Ishikawa (cell line): Measurements from ENCODE around the gene GRK5.

ENCODE experiments used
- CEBPB ChIP-seq: IDR thresholded peaks from 2 replicates; pipeline ENCODE4 v1.6.1; 2012
- CREB1 ChIP-seq: IDR thresholded peaks from 2 replicates; pipeline ENCODE4 v1.6.1; 2012; ENCODE audit warnings: low read depth
- EP300 ChIP-seq: IDR thresholded peaks from 2 replicates; pipeline ENCODE4 v1.6.1; 2012; ENCODE audit warnings: borderline replicate concordance
- FOXM1 ChIP-seq: IDR thresholded peaks from 2 replicates; pipeline ENCODE4 v1.6.1; 2012; ENCODE audit warnings: low read depth, borderline replicate concordance
- NFIC ChIP-seq: IDR thresholded peaks from 2 replicates; pipeline ENCODE4 v1.6.1; 2012
- RAD21 ChIP-seq: IDR thresholded peaks from 2 replicates; pipeline ENCODE4 v1.6.1; 2012; ENCODE audit warnings: low read depth
- REST ChIP-seq: IDR thresholded peaks from 2 replicates; pipeline ENCODE4 v1.6.1; 2012; ENCODE audit warnings: low read depth, mild to moderate bottlenecking
- TAF1 ChIP-seq: IDR thresholded peaks from 2 replicates; pipeline ENCODE4 v1.6.1; 2012; ENCODE audit warnings: low read depth, mild to moderate bottlenecking
- TCF12 ChIP-seq: IDR thresholded peaks from 2 replicates; pipeline ENCODE4 v1.6.1; 2012; ENCODE audit warnings: low read depth
- TEAD4 ChIP-seq: IDR thresholded peaks from 2 replicates; pipeline ENCODE4 v1.6.1; 2012
- USF1 ChIP-seq: IDR thresholded peaks from 2 replicates; pipeline ENCODE4 v1.6.1; 2012
- YY1 ChIP-seq: IDR thresholded peaks from 2 replicates; pipeline ENCODE4 v1.6.1; 2012; ENCODE audit warnings: low read depth
- ZBTB7A ChIP-seq: IDR thresholded peaks from 2 replicates; pipeline ENCODE4 v1.6.1; 2012; ENCODE audit warnings: low read depth
- TF ChIP-seq, protein P1 (sequence below): IDR thresholded peaks from 2 replicates; pipeline ENCODE4 v1.6.1; 2012

- TF ChIP-seq USF1 = no peak
- TF ChIP-seq, protein P1, sequence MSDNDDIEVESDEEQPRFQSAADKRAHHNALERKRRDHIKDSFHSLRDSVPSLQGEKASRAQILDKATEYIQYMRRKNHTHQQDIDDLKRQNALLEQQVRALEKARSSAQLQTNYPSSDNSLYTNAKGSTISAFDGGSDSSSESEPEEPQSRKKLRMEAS = no peak
- no peak for TF ChIP-seq REST
- no peak for TF ChIP-seq CEBPB
- TF ChIP-seq YY1 = no peak
- TF ChIP-seq EP300 = no peak
- TF ChIP-seq NFIC = no peak
- no peak for TF ChIP-seq TAF1
- no peak for TF ChIP-seq FOXM1
- TF ChIP-seq RAD21 = no peak
- TF ChIP-seq CREB1 = no peak
- TF ChIP-seq TCF12 = no peak
- no peak for TF ChIP-seq ZBTB7A
- TF ChIP-seq TEAD4 = no peak
Measured at GRCh38 chr10:119313644-119314043, 106.3 kb downstream of the GRK5 start.
